ENCODE data around the gene MIEN1. TPM values are rescaled to one million over a fixed set of nuclear protein-coding genes. Genes with fewer than 3 reads are reported as not detected.

The MIEN1 gene
- total RNA-seq, 1 donor from 2014 or later: 43.4 TPM

DNA sequence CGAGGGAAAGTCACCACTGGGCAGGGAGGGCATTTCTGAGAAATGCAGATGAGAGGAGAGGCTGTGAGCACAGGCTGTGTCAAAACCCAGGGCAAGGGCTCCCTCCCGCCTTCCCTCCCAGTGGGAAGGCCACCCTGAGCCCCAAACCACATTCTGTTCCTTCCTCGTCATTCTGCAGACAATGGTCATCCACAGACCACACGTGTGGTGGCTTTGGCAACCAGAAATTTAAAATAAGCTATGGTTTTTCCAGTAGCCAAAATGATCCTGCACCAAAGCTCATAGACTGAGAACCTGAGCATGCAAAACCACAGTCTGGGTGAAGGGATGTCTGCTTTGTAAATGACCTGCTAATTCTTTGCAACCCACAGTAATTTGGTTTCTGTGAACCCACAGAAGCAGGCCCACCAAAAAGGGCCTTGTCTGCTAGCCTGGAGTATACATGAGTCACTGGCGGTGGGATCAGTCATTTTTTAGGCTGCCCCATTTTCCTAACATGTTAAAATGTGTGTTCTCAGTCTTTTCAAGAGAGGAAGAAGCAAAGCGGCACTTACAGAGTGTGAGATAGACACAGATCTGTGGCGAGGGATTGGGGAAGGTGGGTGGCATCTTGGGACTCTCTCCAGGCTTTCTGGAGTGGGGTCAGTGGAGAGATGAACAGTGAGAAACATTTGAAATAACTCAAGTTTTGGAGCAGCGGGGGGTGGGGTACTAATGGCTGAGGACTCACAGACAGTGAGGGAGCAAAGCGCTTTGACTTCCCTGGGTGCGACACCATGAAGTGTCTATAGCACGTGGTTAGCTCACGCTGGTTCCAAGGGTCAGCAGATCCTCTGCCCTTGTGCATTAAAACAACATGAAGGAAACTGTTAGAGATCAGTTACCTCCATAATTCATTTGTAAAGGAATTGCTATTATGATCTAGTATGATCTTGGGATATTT, 27.9 kb upstream of the MIEN1 start:
- H3K36me3 Mint-ChIP-seq (ENCODE audit: insufficient read depth): no peaks in the 10 kb centered on the region

DNA sequence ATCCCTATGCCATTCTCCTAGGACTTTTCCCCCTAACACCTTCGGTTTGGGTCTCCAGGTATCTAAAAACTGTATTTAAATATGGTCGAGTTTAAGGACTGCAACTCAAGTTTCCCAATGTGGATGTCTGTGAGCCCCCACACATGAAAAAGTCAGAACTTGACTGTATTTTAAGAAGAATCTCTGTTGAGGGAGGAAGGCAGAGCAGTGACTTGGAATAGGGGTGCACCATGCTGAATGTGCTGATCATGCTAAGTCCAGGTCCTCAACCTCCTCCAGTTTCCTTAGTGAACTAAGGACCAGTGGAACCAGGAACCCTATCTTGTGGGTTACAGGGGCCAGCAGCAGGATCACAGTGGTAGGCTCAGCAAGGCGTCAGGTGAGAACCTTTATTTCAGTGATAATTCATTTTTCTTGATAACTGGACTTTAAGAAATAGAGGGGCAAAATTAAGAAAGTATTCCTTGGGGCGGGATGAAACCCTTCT, 26.9 kb upstream of the MIEN1 start:
- peaks cover 65% of the 10 kb centered on the region for H3K27me3 Mint-ChIP-seq
- no peaks in the 10 kb centered on the region for H3K36me3 Mint-ChIP-seq (ENCODE audit: insufficient read depth)
- no peak overlapping the region for H3K27ac Mint-ChIP-seq
- H3K4me1 Mint-ChIP-seq (ENCODE audit: low read depth): peaks cover 2% of the 10 kb centered on the region
- H3K9me3 Mint-ChIP-seq (ENCODE audit: low read depth): no peaks in the 10 kb centered on the region
- no peak overlapping the region for H3K4me3 Mint-ChIP-seq (ENCODE audit: low read depth)
- DNase-seq (ENCODE audit: low spot score, unreplicated experiment): no peak
- TF ChIP-seq, protein P1, sequence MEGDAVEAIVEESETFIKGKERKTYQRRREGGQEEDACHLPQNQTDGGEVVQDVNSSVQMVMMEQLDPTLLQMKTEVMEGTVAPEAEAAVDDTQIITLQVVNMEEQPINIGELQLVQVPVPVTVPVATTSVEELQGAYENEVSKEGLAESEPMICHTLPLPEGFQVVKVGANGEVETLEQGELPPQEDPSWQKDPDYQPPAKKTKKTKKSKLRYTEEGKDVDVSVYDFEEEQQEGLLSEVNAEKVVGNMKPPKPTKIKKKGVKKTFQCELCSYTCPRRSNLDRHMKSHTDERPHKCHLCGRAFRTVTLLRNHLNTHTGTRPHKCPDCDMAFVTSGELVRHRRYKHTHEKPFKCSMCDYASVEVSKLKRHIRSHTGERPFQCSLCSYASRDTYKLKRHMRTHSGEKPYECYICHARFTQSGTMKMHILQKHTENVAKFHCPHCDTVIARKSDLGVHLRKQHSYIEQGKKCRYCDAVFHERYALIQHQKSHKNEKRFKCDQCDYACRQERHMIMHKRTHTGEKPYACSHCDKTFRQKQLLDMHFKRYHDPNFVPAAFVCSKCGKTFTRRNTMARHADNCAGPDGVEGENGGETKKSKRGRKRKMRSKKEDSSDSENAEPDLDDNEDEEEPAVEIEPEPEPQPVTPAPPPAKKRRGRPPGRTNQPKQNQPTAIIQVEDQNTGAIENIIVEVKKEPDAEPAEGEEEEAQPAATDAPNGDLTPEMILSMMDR (IDR thresholded peaks at IDR 0.05; ENCODE audit: unreplicated experiment): no peak

More for the DNA sequence above, 27.9 kb upstream of the MIEN1 start:
- H3K27me3 Mint-ChIP-seq: peaks cover 62% of the 10 kb centered on the region
- peaks cover 2% of the 10 kb centered on the region for H3K4me1 Mint-ChIP-seq (ENCODE audit: low read depth)
- H3K4me3 Mint-ChIP-seq (ENCODE audit: low read depth): no peak overlapping the region
- H3K9me3 Mint-ChIP-seq (ENCODE audit: low read depth): no peaks in the 10 kb centered on the region
- no peak overlapping the region for H3K27ac Mint-ChIP-seq
- TF ChIP-seq, protein P1 (IDR thresholded peaks at IDR 0.05; ENCODE audit: unreplicated experiment): no peak
- DNase-seq (ENCODE audit: low spot score, unreplicated experiment): no peak

DNA sequence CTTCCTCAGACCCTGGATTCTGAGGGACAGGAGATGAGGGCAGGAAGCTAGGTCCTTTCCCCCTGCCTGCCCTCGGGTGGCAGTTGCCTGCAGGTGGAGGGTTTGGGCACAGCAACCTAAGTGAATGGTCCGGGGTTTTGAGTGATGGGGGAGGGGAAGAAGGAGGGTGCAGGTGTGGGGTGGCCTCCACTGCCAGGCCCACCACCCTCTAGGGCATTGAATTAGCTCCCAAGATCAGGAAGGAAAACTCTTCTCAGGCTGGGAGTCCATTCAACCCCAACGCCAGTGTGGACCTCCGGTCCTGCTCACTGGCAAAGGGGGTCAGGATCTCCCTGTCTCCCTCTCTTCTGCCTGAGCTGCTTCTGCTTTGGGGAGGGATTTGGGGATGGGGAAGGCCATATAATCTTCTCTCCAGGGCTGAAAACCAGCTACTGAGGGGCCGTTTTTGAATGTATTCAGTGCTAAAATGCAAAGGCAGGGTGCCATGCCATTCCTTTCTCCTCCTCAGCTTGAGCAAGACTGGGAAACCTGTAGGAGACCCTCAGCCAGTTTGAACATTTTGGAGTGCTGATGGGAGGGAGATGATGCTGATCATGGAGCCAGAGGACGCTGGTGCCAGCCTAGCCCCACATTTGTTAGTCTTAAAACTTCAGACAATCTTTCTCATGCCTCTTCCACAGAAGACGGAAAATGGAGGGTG, 26.2 kb upstream of the MIEN1 start:
- Mint-ChIP-seq H3K27me3 (peaks cover 67% of the 10 kb centered on the region), H3K9me3 (ENCODE audit: low read depth) (no peaks in the 10 kb centered on the region), H3K4me1 (ENCODE audit: low read depth) (peaks cover 2% of the 10 kb centered on the region), H3K27ac (no peak overlapping the region), H3K36me3 (ENCODE audit: insufficient read depth) (no peaks in the 10 kb centered on the region), H3K4me3 (ENCODE audit: low read depth) (no peak overlapping the region)
- DNase-seq (ENCODE audit: low spot score, unreplicated experiment): no peak
- TF ChIP-seq, protein P1 (IDR thresholded peaks at IDR 0.05; ENCODE audit: unreplicated experiment): no peak

DNA sequence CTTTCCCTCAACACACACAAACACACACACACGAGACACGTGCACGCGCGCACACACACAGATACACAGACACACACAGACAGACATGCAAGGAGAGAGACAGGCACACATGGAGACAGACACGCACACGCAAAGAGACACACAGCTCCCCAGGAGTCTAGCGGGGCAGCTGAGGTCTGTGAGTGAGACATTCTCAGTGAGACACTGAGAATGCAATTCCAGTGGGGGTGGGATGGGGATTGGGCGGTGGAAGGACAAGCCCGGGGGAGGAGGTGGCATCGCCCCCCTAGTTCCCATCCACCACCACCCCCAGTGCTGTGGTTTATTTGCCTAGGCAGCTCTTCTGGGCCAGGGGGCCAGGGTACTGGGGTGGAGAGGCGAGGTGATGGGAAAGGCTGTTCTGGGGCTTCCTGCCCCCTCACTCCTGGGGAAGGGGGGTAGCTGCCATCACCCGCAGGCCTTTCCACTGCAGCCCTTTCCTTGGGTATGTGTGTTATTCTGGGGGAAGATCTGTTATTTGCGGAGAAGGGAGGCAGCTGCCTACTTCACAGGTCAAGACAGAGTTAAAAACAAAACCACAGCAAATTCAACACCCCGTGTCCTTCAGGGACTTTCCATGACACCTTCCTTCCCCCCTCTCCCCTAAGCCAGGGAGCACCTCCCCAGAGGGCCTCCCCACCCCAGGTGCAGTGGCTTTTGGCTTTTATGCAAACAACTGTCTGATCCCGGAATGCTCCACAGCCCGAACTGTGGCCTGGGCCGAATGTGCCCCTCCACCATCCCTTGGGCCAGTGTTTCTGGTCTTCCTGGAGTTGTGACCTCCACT, 25.4 kb upstream of the MIEN1 start:
- Mint-ChIP-seq H3K4me3 (ENCODE audit: low read depth) (peak overlapping the region; percentile 65), H3K36me3 (ENCODE audit: insufficient read depth) (no peaks in the 10 kb centered on the region), H3K9me3 (ENCODE audit: low read depth) (no peaks in the 10 kb centered on the region), H3K4me1 (ENCODE audit: low read depth) (peaks cover 2% of the 10 kb centered on the region), H3K27me3 (peaks cover 63% of the 10 kb centered on the region), H3K27ac (no peak overlapping the region)
- TF ChIP-seq, protein P1 (IDR thresholded peaks at IDR 0.05; ENCODE audit: unreplicated experiment): no peak
- DNase-seq (ENCODE audit: low spot score, unreplicated experiment): no peak

Measured in progenitor cell of endocrine pancreas (in vitro differentiated cells).